ENCODE measurements around the gene BCL10.

BCL10 gene

GRCh38 chr1:85316321-85316720 lies 39.9 kb upstream of the BCL10 start (continued):
- TF ChIP-seq REST (tag by site-specific recombination; IDR thresholded peaks at IDR 0.05) (no peak), ZNF341 (tag by site-specific recombination; IDR thresholded peaks at IDR 0.05; ENCODE audit: low read depth) (no peak), ZNF138 (tag by site-specific recombination; IDR thresholded peaks at IDR 0.05; ENCODE audit: borderline replicate concordance) (no peak), HOXA7 (CRISPR knock-in tag; IDR thresholded peaks at IDR 0.05; ENCODE audit: borderline replicate concordance) (no peak), PATZ1 (tag by site-specific recombination; IDR thresholded peaks at IDR 0.05) (no peak), SCRT2 (tag by site-specific recombination; IDR thresholded peaks at IDR 0.05) (peak; percentile 54), ZNF776 (tag by site-specific recombination; IDR thresholded peaks at IDR 0.05; ENCODE audit: borderline replicate concordance) (peak; percentile 59; the same call in 1 of the 2 replicates), ZNF623 (tag by site-specific recombination; IDR thresholded peaks at IDR 0.05) (no peak), ZNF660 (tag by site-specific recombination; IDR thresholded peaks at IDR 0.05) (peak; percentile 53; the same call in 1 of the 2 replicates), ZNF37A (tag by site-specific recombination; IDR thresholded peaks at IDR 0.05) (0 out of 2 replicates have a peak, but pooled peaks have one; percentile 13), ZXDB (tag by site-specific recombination; IDR thresholded peaks at IDR 0.05) (no peak), OSR2 (tag by site-specific recombination; IDR thresholded peaks at IDR 0.05) (no peak), ZNF544 (tag by site-specific recombination; IDR thresholded peaks at IDR 0.05) (peak; percentile 65; the same call in 1 of the 2 replicates), ZBTB7A (tag by site-specific recombination; IDR thresholded peaks at IDR 0.05; ENCODE audit: low read depth) (no peak), ZNF174 (tag by site-specific recombination; IDR thresholded peaks at IDR 0.05) (no peak)

- H3K36me3 ChIP-seq (ENCODE audit: control insufficient read depth in 2 of 2, insufficient read depth in 1 of 2, low read length in 2 of 2), result no peaks in the 10 kb centered on the region
- H3K27ac ChIP-seq (ENCODE audit: extremely low read depth, low read depth, low read length), result no peak overlapping the region
- POLR2A ChIA-PET, result interaction anchor here (0.5 to 1.4 kb wide), 3 partner anchors 149 to 462 kb away, joined by 3 to 5 read pairs (median 3); partner anchors contain the start of gene DDAH1
- H3K4me3 ChIP-seq (ENCODE audit: low read depth, low read length), result no peak overlapping the region
- no peaks in the 10 kb centered on the region for H3K9me3 ChIP-seq (ENCODE audit: control insufficient read depth, insufficient read depth, low read depth, low read length)
- TF ChIP-seq ZNF280C (tag by site-specific recombination; IDR thresholded peaks at IDR 0.05), result no peak
- TF ChIP-seq ZNF600 (tag by site-specific recombination; IDR thresholded peaks at IDR 0.05), result no peak
- TF ChIP-seq ZXDB (tag by site-specific recombination; IDR thresholded peaks at IDR 0.05), result no peak
- peaks cover 7% of the 10 kb centered on the region; the same call in 1 of the 2 replicates for H3K4me1 ChIP-seq (ENCODE audit: control insufficient read depth, insufficient read depth, low read length)
- CTCF ChIA-PET, result interaction anchor here (1.6 to 1.7 kb wide), 2 partner anchors 8 to 28 kb away, joined by 7 to 8 read pairs; no protein-coding TSS in a partner anchor
Observed at GRCh38 chr1:85315789-85316188, 39.4 kb upstream of the BCL10 start.
